ENCODE data around the gene MCOLN1.

MCOLN1 gene

GRCh38 chr19:7522072-7522922 is at the start of gene MCOLN1:
MCOLN1 (plus strand) TSS chr19:7522624; CDS start chr19:7522751, 127 bp downstream.
- peak; percentile 90 for DNase-seq

DNA sequence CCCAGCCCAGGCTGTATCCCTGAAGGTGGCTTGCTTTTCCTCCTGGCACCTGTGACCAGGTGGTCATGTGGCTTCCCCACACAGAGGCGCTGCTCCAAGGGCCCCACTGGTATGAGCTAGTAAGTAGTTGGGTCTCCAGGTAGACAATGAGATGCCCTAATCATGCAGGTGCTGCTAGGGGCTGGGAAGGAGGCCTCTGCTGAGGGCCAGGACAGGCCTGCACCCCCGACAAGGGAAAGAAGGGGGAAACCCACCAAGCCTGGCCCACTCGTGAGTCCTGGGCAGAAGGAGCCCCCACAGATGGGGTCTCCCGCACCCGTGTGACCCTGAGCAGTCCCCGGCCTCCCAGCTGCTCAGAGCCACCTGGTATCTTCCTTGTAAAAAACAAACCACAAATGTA is 46.8 kb upstream of the MCOLN1 start:
- no peak for DNase-seq

- no peak for DNase-seq
Measured at GRCh38 chr19:7476241-7476640, 46.2 kb upstream of the MCOLN1 start.

DNA sequence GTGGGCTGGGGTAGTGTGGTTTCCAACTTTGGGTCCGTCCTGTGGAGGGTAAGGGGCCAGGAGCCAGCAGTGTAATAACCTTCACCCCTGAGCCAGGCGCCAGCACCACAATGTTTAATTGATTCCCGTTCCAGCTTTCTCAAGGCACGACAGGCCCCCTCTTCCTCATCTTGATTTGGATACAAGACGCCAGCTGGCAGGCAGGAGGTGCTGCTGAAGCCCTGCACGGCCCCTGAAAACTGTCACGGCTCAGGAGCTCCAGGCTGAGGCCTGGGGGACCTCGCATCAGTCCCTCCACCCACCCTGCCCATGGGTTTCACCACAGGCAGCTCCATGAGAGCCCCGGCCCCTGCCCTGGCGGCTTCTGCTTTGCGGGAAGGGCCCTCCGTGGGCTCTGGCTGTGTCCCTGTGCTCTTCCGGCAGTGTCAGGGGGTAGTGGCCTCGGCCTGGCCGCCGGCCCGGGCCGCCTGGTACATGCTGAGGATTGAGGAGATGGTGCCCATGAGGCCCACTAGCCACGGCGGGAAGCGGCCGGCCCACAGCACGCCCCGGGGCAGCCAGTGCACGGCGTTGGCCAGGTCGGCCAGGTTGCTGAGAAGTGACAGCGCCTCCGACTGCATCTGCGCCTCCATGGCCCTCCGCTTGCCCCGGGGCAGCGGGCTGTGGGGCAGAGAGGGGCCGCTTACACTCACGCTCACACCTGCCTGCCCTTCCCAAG is 45.5 kb upstream of the MCOLN1 start:
- DNase-seq: no peak

DNA sequence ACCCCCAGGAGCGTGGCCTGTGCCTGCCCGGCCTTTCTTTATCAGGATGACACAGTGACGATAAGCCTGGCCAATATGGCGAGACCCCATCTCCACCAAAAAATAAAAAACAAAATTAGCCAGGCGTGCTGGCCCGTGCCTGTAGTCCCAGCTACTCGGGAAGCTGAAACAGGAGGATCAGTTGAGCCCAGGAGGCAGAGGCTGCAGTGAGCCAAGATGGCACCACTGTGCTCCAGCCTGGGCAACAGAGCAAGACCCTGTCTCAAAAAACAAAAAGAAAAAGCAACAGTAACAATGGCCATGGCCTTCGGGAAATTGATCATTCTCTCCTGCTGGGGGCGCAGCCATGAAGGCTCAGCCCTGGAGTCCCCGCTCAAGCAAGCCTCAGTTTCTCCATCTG is 44.7 kb upstream of the MCOLN1 start:
- DNase-seq: no peak

- no peak for DNase-seq
Measured at GRCh38 chr19:7478173-7478842, 44.1 kb upstream of the MCOLN1 start.

- no peak for DNase-seq
Measured at GRCh38 chr19:7478843-7479227, 43.6 kb upstream of the MCOLN1 start.

GRCh38 chr19:7480222-7480969 is 42.0 kb upstream of the MCOLN1 start:
- DNase-seq: no peak

DNA sequence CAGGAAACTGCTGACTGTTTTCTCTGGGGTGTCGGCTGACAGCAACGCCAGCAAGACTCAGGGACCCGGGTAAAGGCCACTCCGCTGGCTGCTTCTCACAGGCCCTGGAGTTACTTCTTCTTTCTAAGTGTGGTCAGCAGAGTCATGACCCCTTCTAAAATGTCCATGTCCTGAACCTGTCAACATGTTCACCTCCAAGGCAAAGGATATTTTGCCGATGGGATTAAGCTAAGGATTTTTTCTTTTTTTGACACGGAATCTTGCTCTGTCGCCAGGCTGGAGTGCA is 41.5 kb upstream of the MCOLN1 start:
- DNase-seq: no peak

- no peak for DNase-seq
Measured at GRCh38 chr19:7482584-7483439, 39.6 kb upstream of the MCOLN1 start.

DNA sequence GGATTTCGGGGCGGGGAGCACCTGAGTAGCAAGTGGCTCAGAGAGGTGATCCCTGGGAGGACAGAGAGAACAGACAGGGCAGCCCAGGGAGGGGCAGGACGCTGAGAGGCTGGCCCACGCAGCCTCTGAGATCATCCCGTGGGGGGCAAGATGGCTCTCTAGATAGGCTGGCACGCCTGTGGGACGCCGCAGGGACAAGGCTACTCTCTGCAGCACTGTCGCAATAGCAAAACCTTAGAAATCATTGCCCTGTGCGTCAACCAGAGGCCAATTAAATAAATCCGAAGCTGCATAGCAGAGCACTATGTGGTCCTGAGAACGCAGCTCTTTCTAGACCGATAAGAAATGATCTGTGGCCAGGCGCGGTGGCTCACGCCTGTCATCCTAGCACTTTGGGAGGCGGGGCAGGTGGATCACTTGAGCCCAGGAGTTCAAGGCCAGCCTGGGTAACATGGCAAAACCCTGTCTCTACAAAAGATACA is 38.7 kb upstream of the MCOLN1 start:
- no peak for DNase-seq

- DNase-seq: no peak
Measured at GRCh38 chr19:7486923-7487322, 35.5 kb upstream of the MCOLN1 start.

DNA sequence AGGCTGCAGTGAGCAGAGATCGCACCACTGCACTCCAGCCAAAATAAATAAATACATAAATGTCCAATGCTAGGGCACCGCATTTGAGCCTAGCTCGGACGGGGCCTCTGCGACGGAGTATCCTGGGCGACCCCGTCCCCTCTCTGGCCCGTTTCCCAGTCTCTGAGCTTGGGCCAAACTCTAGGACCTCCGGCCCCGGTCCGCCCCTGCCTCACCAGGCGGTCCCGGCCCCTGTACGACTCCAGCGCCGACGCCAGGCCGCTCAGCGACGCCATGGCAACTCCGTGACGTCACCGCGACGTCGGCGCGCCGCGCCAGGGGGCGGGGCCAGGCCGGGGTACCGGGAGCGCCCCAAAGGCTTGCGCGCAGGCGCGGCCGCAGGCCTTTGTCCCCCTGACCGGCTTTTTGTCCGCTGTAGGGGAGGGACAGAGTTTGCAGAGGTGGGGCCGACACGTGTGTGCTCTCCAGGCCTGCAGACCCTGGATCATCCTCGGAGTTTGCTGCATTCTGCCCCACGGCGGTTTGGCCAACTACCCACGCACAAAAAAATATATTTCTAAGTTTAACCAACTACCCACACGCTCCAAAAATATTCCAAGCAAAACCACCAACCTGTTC is 33.6 kb upstream of the MCOLN1 start, which contains the start of gene PEX11G:
Gene PEX11G (minus strand): TSS at position 300 of the 618 bp plus-strand sequence. CDS start 25 bp downstream, at position 275.
- DNase-seq: peak; percentile 57

DNA sequence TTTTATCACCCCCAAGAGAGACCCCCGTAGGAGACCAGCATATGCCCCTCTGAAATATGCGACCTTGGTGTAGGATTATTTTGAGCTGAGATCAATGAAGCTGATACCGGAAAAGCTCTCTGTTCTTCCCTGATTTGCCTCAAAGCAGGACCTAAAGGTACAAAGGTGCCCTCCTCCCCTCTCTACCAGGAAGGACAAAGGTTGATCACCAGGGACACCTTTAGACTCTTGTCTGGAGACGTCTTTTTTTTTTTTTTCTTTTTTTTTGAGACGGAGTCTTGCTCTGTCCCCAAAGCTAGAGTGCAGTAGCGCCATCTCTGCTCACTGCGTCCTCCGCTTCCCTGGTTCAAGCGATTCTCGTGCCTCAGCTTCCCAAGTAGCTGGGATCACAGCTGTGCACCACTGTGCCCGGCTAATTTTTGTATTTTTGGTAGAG is 32.8 kb upstream of the MCOLN1 start:
- no peak for DNase-seq

DNA sequence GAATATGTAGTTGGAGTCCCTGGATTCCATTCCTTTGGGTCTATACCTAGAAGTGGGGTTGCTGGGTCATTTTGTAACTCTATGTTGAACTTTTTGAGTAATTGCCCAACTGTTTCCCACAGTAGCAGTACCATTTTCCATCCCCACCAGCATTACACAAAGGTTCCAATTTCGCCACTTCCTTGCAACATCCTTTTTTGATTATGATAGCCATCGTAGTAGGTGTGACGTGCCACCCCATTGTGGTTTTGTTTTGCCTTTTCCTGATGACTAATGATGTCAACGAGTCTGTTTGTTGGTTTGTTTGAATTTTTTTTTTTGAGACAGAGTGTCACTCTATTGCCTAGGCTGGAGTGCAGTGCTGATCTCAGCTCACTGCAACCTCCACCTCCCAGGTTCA is 30.3 kb upstream of the MCOLN1 start:
- DNase-seq: no peak

DNA sequence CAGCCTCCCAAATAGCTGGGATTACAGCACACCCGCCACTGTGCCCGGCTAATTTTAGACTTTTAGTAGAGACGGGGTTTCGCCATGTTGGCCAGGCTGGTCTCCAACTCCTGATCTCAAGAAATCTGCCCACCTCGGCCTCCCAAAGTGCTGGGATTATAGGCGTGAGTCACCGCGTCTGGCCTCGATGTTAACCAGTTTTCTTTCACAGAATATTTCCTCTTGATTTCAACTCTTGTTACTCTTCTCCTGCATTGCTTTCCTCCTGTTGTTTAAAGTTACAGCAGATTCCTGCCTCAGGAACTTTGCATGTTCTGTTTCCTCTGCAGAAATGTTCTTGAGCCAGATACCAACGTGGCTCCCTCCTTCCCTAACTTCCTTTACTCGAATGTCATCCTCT is 29.9 kb upstream of the MCOLN1 start:
- DNase-seq: no peak

- DNase-seq: no peak
Measured at GRCh38 chr19:7494416-7495098, 27.9 kb upstream of the MCOLN1 start.

DNA sequence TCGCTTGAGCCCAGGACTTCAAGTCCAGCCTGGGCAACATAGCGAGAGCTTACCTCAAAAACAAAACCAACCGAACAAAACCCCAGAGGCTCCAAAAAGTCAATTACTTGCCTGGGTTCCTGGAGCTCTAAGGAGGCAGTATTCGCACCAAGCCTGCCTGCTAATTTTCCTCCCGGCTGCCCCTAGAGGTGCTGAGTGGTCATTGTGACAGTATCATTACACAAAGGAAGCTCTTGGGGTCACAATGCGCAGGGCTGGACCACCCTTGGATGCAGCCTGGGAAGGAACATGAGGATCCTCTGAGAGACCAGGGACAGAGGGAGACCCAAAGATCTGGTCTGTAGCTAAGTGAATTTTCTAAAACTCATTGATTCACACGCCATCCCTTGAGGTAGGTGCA is 25.1 kb upstream of the MCOLN1 start:
- no peak for DNase-seq

DNA sequence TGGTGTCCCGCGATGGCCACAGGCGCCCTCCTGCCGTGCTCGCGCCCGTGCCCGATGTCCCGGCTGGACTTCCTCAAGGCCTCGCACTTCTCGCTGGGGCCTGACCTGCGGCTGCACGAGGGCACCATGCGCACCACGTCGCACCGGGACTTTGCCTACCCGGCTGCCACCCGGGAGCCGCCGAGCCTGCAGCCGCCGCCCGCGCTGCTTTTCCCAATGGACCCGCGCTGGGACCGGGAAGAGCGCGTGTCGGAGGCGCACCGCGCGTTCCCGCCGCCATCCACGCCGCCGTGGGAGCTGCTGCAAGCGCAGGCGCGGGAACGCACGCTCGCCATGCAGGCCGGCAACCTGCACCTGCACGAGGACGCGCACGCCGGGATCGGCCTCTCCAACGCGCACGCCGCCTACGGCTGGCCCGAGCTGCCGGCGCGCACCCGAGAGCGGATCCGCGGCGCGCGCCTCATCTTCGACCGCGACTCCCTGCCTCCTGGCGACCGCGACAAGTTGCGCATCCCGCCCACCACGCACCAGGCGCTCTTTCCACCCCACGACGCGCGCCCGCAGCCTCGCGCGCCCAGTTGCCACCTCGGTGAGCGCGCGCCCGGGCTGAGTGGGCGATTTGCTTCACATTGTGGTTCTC is 21.5 kb upstream of the MCOLN1 start:
- peak; percentile 79 for DNase-seq

DNA sequence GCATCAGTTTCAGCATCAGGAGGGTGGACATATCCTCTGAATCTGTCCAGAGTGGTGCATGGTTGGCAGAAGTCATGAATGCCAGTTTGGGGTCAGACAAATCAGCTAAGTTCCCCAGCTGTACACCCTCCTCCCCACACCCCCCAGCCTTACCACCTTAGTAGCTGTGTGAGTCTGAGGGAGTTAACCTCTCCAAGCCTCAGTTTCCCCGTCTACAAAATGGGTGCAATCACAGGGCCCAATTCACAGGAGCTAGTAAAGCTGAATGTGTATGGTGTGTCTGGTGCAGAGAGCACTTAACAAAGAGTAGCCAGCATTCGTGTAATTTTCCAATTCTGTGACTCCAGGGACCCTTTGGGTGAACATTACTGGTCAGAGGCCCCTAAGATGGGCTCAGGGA is 19.9 kb upstream of the MCOLN1 start:
- no peak for DNase-seq

All from NCI-H1048 (cell line).